LNCAP (cell line): Measurements from ENCODE around the gene HEXIM1.

Source experiments
- CTCF ChIP-seq: fragments of 450-650 bp; IDR thresholded peaks from 2 replicates; pipeline ENCODE4 v1.5.1; 2017; ENCODE audit warnings: mild to moderate bottlenecking

The HEXIM1 gene

GRCh38 chr17:45123076-45123770 lies 25.1 kb upstream of the HEXIM1 start:
- TF ChIP-seq CTCF, result no peak

- TF ChIP-seq CTCF, result no peak
These were observed 24.1 kb upstream of the HEXIM1 start for GRCh38 chr17:45123930-45124796.

- no peak for TF ChIP-seq CTCF
These were observed 22.8 kb upstream of the HEXIM1 start for GRCh38 chr17:45125509-45125908.

GRCh38 chr17:45127207-45127547 lies 21.1 kb upstream of the HEXIM1 start:
- no peak for TF ChIP-seq CTCF

- TF ChIP-seq CTCF, result no peak
These were observed 20.6 kb upstream of the HEXIM1 start for GRCh38 chr17:45127548-45128300.

GRCh38 chr17:45128331-45128730 lies 19.9 kb upstream of the HEXIM1 start:
- TF ChIP-seq CTCF, result no peak

GRCh38 chr17:45128989-45129388 lies 19.3 kb upstream of the HEXIM1 start:
- no peak for TF ChIP-seq CTCF
